NCI-H2107 (cell line): ENCODE results near the gene C18orf32.
A peak's percentile ranks its signal among the peaks of the same experiment; 100 is the strongest.
"Not testable (repeated sequence)": the region's sequence is repeated elsewhere in the genome, so short reads cannot be mapped to it uniquely, and the experiment has no call there.

Experiments
- DNase-seq: peaks from one replicate; lab custom pipeline; 2025; lab: John Stamatoyannopoulos, UW

Gene C18orf32

DNA sequence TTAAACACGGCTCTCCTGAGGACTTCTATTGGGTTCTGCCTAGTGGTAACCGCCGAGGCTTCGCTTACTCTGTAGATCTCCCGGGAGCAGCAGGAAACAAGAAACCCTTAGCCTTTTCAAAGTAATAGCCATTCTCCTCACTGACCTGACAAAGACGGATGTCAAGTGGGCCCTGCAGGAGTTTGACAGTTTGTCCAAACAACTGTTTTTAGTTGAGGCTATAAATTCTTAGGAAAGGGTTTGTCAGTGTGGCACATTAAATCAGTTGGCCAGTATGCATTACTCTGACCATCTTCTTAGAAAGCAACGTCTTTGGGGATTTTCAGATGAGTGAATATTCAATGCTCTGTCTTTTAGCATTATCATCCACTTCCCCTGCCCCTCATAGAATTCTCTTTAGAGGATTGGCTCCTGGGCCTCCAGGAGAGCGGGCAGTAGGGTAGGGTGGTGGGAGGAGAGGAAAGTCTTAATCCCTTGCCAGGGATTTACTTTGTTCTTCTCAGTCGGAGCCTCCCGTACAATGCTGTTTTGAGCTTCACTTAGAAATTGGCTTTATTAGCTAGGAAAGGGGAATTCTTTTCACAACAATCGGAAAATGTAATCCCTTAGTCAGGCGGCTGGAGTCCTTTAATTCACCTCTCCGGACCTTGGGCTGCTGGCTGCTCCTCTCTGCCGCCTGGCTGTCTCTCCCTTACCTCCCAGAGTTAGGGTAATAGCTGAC lies 13.3 kb upstream of the C18orf32 start:
- no peak for DNase-seq

DNA sequence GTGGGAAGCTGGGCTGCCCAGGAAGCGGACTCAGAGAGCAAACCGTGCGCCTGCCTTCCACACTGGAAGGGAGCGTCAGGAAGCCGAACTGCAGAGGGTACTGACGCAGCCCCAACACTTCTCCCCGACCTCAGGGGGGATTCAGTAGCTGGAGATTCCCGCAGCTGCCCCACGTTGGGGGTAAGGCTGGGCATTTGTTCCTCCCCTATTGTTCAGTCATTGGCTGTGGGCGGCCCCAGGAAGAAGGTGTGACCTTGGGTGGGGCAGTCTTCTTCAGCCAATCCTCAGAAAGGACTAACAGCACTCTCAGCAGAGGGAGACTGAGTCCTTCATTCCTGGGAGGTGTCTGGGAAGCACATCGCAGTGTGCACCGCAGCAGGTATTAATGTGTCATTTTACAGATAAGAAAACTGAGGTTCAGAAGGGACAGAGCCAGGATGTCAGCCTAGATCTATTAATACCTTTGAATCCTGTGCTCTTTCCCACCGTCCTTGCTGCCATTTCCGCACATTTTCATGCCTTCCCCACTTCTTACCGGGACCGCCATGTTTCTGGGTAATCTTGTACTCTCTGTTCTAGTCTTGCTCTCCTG lies 12.1 kb upstream of the C18orf32 start:
- no peak for DNase-seq

DNA sequence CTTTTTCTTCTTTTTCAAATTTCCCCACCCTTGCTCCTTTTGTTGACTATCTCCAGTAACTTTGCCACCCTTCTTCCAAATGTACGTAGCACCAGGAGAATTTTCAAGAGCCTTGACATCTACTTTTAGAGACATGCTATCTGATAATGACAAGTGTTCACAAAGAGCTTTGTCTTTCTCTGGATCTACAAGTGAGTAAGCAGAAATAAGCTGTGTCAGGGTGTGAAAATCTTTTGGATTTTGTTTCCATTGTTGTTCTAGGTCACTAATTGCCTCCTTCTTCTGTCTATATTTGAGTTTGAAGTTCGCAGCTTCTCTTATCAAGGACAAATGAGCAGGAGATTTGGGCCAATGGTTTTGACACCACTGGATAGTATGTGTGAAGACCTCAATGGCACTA lies 8.4 kb upstream of the C18orf32 start:
- DNase-seq = no peak

DNA sequence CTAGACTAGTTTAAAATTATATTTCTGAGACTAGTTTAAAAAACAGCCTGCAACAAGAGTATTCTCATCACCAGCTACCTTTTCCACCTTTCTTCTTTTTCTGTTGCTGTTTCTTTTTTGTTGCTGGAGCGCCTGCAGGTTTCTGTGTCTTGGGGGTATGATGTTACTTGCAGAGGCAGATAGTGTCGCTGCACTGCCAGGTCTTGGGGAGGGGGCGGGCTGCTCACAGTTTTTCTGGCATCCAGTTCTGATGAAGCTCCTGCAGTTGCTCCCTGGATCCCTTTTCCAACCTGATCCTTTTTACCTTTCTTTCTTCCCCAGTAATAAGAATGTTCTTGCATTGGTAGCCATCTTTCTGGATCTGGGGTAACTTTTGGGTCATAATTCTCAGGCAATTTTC lies 8.0 kb upstream of the C18orf32 start:
- DNase-seq = no peak

DNA sequence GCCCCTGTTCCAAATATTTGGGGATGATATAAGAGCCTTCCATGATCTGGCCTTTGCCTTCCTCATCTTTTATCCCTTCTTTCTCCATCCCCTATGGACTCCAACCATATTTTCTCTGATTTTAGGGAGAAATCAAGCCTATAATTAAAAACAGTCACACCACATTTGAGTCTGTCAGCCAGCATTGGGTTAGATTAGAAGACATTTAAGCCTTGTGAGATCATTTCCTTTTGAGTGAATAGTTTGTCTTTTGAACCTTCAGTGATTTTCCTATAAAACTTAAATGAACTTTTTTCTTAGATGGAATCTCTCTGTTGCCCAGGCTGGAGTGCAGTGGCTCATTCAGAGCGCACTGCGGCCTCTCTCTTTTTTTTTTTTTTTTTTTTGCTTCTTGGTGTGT lies 7.6 kb upstream of the C18orf32 start:
- no peak for DNase-seq

DNA sequence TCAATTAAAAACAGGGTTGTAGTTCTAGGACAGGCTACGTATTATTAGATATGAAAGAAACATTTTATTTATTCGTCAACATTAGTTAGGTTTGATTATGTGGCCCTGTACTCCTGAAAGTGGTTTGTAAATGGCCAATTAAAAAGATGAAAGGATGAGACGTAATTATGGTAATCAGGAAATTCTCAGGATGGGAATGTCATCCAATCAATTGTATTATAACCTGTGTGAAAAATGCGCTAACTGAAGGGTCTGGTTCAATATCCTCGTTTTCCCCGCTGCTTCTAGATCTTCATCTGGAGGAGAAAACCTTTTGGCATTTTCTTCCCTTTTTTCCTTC lies 5.6 kb upstream of the C18orf32 start:
- DNase-seq = no peak

DNA sequence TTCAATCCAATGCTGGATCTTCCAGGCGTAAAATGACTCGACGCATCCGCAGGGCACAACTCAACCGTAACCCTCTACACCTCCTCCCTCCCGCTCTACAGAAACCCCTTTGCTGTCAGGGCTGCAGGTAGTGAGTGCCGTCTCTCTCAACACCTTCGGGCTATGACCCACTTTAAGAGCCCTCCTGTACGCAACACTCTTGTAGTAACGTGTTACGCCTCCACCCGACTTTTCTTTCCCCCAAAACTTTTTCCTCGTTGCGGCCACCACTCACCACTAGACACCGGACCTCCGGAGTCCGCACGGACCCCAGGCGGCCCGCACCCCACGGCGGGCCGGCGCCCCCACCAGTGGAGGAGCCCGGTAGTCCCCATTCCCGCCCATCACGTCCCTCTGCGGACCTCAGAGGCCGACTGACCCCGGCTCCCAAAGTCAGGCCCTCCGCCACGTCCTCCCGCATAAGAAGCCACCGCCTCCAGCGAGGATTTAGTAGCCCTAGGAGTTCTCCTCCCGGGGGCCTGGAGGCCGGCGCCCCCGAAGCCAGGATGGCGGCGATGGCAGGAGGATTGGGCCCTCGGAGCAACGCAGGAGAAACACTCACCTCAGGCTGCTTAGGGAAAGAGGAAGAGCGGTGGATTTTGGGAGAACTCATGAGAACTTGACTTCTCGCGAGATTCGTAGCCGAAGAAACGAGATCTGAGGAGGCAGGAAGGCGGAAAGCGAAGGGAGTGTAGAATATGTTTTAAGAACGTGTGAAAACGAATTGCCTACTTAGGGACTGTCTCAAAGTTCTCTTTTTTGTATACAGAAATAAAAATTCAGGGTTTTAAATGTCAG lies 5.0 kb upstream of the C18orf32 start, which contains the start of gene RPL17:
TSS of gene RPL17 (minus strand) at position 609 of the 837 bp plus-strand sequence.
- peak; percentile 97 for DNase-seq

DNA sequence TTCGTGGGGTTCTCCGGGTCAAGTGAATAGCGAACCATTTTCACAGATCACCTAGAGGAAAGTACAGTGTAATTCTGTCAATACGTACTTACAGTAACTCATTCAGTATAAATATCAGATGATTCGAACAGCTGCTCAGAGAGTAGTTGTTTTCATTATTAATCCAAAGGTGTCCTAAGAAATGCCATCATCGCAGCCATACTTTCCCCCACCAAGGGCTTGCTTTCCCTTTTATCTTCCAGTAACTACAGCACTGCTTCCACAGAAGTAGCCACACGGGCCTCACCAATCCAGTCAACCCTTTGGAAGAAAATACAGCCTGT lies 4.5 kb upstream of the C18orf32 start:
- no peak for DNase-seq

DNA sequence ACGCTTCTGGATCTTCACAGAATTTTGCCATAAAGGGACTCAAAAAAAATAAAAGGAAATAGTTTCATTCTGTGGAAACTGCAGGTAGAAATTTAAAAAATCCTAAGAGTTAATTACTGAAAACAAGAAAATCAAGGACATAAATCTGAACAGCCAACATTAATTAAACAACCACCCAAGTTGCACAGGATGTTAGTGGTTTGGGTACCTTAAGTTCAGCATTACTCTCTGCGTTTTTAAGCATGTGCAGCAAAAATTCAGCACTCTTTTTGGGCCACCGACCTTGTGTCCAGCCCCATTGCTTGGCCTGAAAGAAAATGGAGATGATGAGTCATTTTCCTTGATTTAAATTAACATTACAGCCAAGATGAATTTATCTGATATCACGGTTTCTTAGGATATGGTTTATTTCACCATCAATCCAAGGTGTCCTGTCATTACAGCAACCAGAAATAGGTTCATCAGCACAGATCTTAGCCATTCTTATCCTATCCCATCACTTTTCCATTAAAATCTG lies 3.3 kb upstream of the C18orf32 start:
- DNase-seq = no peak

DNA sequence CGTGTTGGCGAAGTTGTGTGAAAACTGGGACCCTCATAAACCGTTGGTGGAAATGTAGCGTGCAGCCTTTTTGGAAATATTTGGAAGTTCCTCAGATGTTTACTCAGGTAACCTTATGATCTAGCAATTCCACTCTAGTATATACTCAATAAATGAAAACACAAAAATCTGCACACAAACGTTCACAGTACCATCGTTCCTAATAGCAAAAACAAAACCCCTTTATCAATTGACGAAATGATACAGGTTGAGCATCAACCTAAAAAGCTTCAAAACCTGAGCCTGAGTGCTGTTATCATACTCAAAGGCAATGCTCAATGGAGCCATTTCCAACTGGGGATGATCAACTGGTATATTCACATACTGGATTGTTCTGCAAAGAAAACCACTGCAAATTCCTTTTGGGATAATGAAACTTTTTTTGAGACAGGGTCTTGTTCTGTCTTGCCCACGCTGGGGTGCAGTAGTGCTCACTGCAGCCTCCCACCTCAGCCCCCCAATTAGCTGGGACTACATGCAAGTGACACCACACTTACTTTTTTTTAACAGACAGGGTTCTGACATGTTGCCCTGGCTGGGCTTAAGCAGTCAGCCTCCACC lies 777 bp upstream of the C18orf32 start:
- no peak for DNase-seq

DNA sequence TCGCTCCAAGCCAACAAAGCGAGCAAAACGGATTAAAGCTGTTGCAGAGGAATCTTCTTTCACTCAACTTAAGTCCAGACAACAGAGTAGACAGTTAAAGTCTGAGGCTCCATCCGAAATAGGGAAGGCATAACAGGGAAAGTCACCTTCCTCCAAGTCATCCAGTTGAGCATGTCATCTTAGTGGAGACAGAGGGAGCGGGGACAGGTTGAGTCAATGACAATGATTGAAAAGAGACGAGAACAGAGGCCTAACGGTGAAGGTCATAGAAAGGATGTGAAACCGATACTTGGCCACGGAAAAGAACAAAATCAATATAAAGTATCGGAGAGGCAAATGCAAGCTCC lies 455 bp downstream of the C18orf32 start:
- DNase-seq = no peak

DNA sequence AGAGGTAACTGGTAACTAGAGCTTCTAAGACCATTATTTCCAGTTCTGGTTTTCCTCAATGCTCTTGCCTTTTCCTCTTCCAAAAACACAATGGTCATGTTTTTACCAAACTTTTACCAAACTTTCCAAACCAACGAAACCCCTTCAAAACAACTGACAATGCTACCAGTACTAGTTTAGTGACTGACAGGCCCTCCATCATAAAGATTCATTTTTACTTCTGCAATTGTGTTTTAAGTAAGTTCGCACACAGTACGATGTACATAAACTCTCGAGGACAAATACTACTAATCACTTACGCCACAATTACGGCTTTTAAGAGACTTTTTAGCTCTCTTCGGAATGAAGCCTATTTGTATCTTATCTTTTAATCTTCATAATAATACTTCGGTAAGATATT lies 900 bp downstream of the C18orf32 start:
- DNase-seq = no peak

DNA sequence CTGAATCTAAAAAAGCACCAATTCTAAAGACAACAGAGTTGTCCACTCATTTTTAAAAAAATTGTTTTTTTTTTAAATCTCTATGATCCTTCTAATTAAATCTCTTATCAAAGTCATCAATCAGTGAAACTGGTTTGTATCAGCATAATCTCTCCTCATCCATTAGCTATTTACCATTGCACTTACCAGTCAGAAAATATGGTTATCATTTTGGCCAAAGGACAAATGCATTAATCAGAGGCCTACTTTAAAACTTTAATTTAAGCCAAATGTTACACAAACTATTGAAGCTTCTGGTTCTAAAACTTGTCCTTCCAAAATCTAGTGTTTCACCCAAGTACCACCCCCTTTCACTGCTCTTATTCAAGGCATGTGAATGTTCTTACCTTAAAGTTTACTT lies 3.8 kb downstream of the C18orf32 start:
- DNase-seq = no peak

DNA sequence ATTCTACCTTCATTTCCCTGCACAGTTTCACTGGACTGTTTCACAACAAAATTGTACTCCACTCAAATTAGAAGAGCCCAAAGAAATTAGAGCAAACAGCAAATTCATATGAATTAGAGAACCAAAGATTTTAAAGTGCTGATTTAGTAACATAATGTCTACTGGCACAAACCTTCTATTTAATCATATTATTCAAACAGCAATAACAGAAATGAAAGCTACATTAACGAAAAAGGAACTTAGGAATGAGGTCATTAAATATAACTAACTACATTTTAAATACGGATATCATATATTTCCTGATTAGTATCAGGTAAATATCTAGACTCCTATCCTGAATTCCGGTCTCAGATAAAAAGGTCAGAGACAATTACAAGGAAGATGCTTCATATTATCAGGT lies 5.1 kb downstream of the C18orf32 start:
- no peak for DNase-seq

DNA sequence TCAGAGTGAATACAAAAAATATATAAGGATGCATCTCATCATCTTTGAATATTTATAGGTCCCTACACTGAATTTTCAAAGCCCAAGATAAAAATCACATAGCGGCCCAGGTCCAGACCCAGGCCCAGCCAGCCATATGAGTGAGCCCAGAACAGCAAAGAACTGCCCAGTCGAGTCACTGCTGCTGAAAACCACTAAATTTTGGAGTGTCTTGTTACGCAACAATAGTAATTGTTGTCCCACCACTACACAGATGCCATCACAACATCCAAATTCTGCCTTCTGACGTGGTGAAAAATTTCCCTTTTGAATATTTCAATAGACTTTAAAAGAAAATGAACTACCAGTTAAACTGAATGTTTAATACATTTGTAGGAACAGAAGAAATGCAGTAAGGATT lies 5.7 kb downstream of the C18orf32 start:
- DNase-seq = no peak

DNA sequence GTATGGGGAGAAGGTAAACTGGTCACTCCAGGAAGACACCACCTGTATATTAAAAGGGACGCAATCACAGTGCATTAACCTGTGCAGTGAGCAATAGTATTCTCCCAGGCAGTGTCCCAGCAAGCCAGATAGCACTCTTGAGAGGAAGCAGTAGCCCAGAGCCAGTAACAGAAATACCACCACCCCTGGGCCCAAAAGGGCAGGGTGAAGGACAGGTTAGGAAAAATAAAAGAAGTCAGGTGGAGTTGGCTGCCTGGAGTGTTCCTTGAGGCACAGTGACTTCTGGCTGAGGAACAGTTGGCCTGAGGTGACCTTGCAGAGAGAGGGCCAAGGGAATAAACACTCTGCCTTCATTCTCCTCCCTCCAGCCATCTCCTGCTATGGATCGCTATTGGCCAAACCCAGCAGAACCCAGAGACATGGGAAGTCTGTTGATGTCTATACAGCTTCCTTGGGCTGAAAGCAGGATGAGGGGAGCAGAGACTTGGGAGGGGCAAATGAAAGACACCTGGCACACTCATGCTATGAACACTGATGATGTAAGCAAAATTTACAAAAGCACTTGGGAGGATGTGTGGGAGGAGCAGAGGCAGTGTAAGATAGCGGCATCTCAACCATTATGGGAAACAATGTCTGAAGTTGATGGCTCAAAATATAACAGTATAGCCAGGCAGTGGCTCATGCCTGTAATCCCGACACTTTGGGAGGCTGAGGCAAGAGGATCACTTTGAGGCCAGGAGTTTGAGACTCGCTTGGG lies 7.5 kb downstream of the C18orf32 start:
- no peak for DNase-seq

DNA sequence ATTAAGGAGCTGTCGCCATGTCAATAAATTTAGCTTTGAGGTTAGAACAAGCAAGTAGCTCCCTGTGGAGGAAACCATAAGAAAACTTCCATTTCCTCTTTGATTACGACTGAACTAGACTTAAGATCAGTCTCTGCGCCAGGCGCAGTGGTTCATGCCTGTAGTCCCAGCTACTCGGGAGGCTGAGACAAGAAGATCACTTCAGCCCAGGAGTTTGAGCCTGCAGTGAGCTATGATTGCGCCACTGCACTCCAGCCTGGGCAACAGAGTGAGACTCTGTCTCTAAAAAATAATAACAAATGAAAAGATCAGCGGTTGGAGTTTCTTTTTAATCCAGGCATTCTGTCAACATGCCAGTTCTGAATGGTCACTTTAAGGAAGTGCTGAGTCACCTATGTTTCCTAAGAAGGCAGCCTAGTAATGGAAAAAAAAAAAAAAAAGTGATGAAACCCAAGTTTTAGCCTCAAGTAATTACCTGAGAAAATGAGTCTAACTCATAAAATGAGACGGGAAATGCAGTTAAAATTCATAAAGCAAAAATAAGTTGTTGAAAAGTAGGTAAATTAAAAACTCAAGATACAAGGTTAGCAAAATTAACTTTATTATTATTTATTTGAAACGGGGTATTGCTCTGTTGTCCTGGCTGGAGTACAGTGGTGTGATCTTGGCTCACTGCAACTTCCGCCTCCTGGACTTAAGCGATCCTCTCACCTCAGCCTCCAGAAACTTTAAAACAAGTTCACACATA lies 10.2 kb downstream of the C18orf32 start:
- DNase-seq = no peak

DNA sequence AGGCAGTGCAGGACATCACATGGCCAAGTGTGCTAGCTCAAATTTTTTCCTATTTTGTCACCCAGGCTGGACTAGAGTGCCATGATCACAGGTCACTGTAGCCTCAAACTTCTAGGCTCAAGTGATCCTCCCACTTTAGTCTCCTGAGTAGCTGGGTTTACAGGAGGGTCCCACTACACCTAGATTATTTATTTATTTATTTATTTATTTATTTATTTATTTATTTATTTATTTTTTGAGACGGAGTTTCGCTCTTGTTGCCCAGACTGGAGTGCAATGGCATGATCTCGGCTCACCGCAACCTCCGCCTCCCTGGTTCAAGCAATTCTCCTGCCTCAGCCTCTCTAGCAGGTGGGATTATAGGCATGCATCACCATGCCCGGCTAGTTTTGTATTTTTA lies 12.1 kb downstream of the C18orf32 start:
- not testable (repeated sequence) for DNase-seq

DNA sequence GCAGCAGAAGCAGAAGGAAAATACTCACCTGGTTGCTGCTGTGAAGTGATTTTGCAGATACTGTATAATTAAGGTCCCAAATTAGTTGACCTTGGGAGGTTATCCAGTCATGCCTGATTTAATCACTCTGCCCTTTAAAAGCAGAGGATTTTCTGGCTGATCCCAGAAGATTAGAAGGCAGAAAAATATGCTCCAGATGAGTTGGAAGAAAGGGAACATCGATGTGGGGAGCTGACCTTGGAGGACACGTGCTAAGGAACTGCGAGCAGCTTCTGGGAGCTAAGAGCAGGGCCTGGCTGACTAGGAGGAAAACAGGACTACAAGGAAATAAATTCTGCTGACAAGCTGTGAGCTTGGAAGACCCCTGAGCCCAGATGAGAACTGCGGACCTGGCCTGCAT lies 13.3 kb downstream of the C18orf32 start:
- DNase-seq = no peak

DNA sequence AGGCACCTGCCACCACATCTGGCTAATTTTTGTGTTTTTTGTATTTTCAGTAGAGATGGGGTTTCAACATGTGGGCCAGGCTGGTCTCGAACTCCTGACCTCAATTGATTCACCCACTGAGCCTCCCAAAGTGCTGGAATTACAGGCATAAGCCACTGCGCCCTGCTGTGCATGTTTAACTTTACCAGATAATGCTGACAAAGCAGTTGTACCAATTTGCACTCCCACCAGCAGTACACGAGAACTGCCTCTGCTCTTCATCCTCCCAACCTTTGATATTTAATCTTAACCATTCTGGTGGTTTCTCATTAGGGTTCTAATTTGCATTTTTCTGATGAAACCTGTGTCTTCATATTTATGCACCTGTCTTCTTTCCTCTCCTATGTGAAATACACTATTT lies 14.6 kb downstream of the C18orf32 start:
- DNase-seq = no peak

DNA sequence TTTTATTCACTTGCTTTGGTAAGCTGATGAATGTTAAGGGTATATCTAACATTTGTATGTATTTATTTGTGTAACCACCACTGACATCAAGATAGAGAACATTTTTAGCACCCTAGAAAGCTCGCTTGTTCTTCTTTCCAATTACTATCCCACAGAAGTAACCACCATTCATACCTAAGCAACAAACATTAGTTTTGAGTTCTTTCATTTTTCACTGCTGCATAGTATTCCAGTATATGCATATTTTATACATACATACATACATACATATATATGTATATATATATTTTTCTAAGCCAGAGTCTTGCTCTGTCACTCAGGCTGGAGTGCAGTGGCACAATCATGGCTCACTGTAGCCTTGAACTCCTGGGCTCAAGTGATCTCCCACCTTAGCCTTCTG lies 15.5 kb downstream of the C18orf32 start:
- DNase-seq = no peak
